Osteoblast (primary cell): Measurements from ENCODE around the gene SQSTM1. TPM values are rescaled to one million over a fixed set of nuclear protein-coding genes. Genes with fewer than 3 reads are reported as not detected.

Source experiments
- DNase-seq: peaks from one replicate; pipeline ENCODE4 v3.0.0; 2011; ENCODE audit warnings: low spot score, mixed read lengths; ENCODE audit not compliant: insufficient read length; ENCODE audit errors: missing footprints
- H2AFZ ChIP-seq: 2 replicates; pipeline ENCODE4 v1.6.0; 2011; ENCODE audit warnings: mild to moderate bottlenecking, low read length
- H3K27ac ChIP-seq: 2 replicates; pipeline ENCODE4 v1.5.1; 2011; ENCODE audit warnings: mild to moderate bottlenecking, low read depth, low read length, moderate library complexity
- H3K27me3 ChIP-seq: 2 replicates; pipeline ENCODE4 v1.6.0; 2012; ENCODE audit warnings: mild to moderate bottlenecking, control low read depth, inconsistent platforms, low read length, moderate library complexity; ENCODE audit not compliant: insufficient read depth
- H3K36me3 ChIP-seq: 2 replicates; pipeline ENCODE4 v1.5.1; 2011; ENCODE audit warnings: mild to moderate bottlenecking, low read length, control low read depth, moderate library complexity; ENCODE audit not compliant: insufficient read depth
- H3K4me1 ChIP-seq: 2 replicates; pipeline ENCODE4 v1.5.1; 2011; ENCODE audit warnings: mild to moderate bottlenecking, low read length, control low read depth, moderate library complexity; ENCODE audit not compliant: insufficient read depth
- H3K4me2 ChIP-seq: 2 replicates; pipeline ENCODE4 v1.6.0; 2011; ENCODE audit warnings: mild to moderate bottlenecking, low read length; ENCODE audit not compliant: insufficient read depth
- H3K4me3 ChIP-seq: fragments of 200-600 bp; sonication (generic); 3 replicates; pipeline ENCODE4 v1.5.1; 2012; ENCODE audit warnings: mild to moderate bottlenecking, low read length, inconsistent platforms; ENCODE audit not compliant: insufficient read depth
- H3K79me2 ChIP-seq: 2 replicates; pipeline ENCODE4 v1.6.0; 2012; ENCODE audit warnings: mild to moderate bottlenecking, low read length, control low read depth, inconsistent platforms; ENCODE audit not compliant: insufficient read depth
- H3K9me3 ChIP-seq: 2 replicates; pipeline ENCODE4 v1.5.1; 2011; ENCODE audit warnings: low read depth, low read length, control low read depth
- H4K20me1 ChIP-seq: 2 replicates; pipeline ENCODE4 v1.6.0; 2012; ENCODE audit warnings: mild to moderate bottlenecking, low read length, control low read depth; ENCODE audit not compliant: insufficient read depth
- total RNA-seq: library from RNA; depleted of rRNA; stranded (reverse); fragments of >200 nt; gene quantifications from 2 replicates; pipeline ENCODE4 v1.2.3, GENCODE V29; 2012
- TF ChIP-seq, protein P1 (sequence below): IDR thresholded peaks from 2 replicates; pipeline ENCODE4 v1.5.1; 2011; ENCODE audit warnings: mild to moderate bottlenecking, low read depth, low read length, moderate library complexity; ENCODE audit errors: extremely low read depth

The SQSTM1 gene
- total RNA-seq, 1 donor: 992 TPM

DNA sequence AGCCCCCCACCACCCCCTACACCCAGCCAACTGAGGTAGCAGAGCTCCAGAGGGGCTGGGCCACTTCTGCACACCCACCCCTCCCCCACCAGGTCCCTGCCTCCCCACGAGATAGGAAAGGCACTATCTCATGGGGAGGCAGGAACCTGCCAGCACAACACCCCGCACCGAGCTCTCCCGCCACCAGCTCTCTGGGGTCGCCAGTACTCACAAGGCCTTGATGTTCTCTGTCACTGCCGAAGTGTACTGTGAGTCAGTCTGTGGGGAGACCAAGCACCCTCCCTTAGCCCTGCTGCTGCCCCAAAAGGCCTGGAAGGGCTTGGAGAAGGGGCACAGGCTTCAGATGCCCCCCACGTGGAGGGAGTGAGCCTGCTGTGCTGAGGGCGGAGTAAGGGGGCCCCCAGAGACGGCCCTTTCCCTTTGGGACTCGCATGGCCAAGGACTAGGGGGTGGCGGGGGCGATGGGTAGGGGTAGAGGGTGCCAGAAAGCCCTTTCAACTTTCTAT is 20.0 kb upstream of the SQSTM1 start:
- TF ChIP-seq, protein P1, sequence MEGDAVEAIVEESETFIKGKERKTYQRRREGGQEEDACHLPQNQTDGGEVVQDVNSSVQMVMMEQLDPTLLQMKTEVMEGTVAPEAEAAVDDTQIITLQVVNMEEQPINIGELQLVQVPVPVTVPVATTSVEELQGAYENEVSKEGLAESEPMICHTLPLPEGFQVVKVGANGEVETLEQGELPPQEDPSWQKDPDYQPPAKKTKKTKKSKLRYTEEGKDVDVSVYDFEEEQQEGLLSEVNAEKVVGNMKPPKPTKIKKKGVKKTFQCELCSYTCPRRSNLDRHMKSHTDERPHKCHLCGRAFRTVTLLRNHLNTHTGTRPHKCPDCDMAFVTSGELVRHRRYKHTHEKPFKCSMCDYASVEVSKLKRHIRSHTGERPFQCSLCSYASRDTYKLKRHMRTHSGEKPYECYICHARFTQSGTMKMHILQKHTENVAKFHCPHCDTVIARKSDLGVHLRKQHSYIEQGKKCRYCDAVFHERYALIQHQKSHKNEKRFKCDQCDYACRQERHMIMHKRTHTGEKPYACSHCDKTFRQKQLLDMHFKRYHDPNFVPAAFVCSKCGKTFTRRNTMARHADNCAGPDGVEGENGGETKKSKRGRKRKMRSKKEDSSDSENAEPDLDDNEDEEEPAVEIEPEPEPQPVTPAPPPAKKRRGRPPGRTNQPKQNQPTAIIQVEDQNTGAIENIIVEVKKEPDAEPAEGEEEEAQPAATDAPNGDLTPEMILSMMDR: no peak
- DNase-seq: peak; percentile 80
- Histone ChIP-seq H2AFZ (no peak overlapping the region), H3K4me1 (peaks cover 28% of the 10 kb centered on the region), H3K9me3 (no peaks in the 10 kb centered on the region), H3K4me3 (no peak overlapping the region), H3K36me3 (peaks cover 35% of the 10 kb centered on the region), H4K20me1 (peaks cover 37% of the 10 kb centered on the region), H3K27me3 (no peaks in the 10 kb centered on the region), H3K79me2 (peaks cover 41% of the 10 kb centered on the region), H3K4me2 (no peak overlapping the region), H3K27ac (no peak overlapping the region)

DNA sequence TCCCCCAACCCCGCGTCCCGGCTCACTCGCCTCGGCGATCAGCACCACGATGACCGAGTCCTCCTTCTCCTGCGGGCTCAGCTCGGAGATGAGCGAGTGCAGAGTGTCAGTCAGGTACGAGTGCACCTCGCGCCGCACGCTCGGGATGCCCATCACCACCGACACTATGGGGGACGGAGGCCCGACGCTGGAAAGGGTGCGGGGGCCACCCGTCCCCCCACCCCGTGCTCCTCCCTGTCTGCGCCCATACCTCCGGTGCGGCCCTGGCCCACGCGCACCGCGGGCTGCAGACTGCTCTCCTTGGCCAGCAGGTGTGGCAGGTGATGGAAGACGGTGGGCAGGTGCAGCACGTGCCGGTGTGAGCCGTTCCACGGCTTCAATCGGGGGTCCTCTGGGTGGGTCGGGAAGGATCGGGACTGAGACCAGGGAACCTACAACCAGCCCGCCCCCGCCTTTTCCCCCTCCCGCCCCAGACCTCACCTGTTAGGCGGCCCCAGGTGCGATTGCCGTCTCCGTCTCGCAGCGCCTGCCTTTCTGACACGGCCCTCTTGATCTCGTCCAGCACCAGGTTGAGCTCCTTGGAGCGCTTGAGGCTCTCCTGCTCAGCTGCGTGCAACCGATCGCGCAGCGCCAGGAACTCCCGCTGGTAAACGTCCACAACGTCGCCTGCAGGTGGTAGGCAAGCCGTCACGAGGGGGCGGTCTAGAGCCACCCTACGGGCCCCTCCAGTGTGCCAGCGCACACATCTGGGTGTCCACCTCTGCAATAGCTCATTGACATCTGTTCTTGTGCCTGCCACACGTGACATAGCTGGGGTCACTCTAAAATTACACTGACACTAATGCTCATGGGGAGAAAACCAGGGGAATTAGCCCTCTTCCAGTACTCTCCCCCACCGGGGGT is 19.1 kb upstream of the SQSTM1 start:
- H3K36me3 ChIP-seq: peaks cover 35% of the 10 kb centered on the region
- H3K4me3 ChIP-seq: no peak overlapping the region
- peaks cover 37% of the 10 kb centered on the region for H4K20me1 ChIP-seq
- peak; percentile 97 for DNase-seq
- no peaks in the 10 kb centered on the region for H3K9me3 ChIP-seq
- H2AFZ ChIP-seq: no peak overlapping the region
- peaks cover 28% of the 10 kb centered on the region for H3K4me1 ChIP-seq
- TF ChIP-seq, protein P1: peak; percentile 58
- H3K27ac ChIP-seq: no peak overlapping the region
- H3K4me2 ChIP-seq: no peak overlapping the region
- H3K79me2 ChIP-seq: peaks cover 45% of the 10 kb centered on the region
- no peaks in the 10 kb centered on the region for H3K27me3 ChIP-seq

DNA sequence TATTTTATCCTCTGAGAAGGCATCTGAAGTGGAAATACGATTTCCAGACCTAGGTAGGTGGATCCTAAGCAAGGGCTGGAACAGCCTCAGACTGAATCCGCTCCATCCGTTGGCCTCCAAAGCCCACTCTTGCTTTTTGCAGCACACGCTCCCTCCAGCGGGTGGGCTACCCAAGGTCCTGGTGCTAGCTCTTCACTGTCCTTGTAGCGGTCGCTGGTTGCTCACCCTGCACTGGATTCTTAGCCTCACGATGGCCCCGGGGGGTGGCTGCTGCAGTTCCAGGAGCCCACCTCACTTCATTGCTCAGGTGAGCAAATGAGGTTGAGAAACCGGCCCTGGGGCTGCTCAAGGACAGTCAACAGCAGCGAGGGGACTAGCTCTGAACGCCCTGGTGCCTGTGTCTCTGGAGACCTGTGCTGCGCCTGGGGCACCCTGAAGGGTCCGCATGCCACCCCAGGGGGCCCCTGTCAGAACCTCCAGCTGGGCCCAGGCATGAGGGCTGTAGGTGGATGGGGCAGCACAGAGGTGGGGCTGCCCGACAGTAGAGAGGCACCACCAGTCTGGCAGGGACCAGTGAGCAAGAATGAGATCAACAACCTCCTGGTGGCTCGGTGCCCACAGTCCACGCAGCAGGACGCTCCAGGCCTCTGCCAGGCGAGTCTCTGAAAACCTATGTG is 18.4 kb upstream of the SQSTM1 start:
- Histone ChIP-seq H2AFZ (no peak overlapping the region), H3K27me3 (no peaks in the 10 kb centered on the region), H3K9me3 (no peaks in the 10 kb centered on the region), H4K20me1 (peaks cover 37% of the 10 kb centered on the region), H3K36me3 (peaks cover 31% of the 10 kb centered on the region), H3K79me2 (peaks cover 45% of the 10 kb centered on the region), H3K4me2 (no peak overlapping the region), H3K4me1 (peaks cover 28% of the 10 kb centered on the region), H3K4me3 (no peak overlapping the region), H3K27ac (no peak overlapping the region)
- TF ChIP-seq, protein P1: no peak
- DNase-seq: peak; percentile 94
